GM19240 (cell line): ENCODE results near the gene RINL.
"Not testable (repeated sequence)": the region's sequence is repeated elsewhere in the genome, so short reads cannot be mapped to it uniquely, and the experiment has no call there.

Source experiments
- DNase-seq: peaks from one replicate; pipeline ENCODE4 v3.0.0; 2011; ENCODE audit warnings: low spot score; ENCODE audit not compliant: insufficient read length

Gene RINL

GRCh38 chr19:38836159-38836982 lies 41.7 kb downstream of the RINL start:
- DNase-seq, result no peak

DNA sequence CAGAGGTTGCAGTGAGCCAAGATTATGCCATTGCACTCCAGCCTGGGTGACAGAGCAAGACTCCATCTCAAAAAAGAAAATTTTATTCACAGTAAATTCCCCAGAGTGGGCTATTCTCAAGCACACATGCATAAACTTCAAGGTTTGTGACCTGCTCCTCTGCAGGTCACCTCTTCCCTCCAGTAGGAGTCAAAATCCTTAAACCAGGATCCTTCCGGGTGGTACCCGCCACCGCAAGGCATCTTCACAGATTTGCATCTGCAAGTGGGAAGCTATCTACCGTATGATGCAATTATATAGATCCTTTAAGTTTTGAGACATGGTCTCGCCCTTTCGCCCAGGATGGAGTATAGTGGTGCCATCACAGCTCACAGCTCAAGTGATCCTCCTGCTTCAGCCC lies 43.5 kb downstream of the RINL start:
- no peak for DNase-seq

GRCh38 chr19:38834104-38834490 lies 44.0 kb downstream of the RINL start:
- no peak for DNase-seq

- DNase-seq, result no peak
Observed at GRCh38 chr19:38833092-38833425, 45.0 kb downstream of the RINL start.

DNA sequence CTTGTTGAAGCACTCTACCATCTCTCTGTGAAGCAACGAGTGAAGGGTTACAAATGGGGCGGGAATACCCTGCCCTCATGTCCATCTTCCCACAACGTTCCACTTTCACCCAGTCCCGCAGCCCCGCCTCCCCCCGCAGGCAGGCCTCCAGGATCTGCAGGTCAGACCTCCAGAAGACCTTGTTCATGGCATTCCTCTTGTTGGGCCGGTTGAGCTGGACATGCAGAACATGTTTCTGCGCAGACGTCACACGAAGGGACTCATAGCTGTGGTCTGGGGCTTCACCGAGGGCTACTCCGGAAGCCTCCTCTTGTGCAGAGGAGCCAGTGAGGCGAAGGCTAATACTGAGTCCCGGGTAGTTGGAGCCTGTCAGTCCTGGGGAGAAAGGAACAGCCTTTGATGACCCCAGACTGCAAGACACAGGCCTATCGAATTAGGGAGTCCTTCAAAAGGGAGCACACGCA lies 46.9 kb downstream of the RINL start:
- peak; percentile 73 for DNase-seq

DNA sequence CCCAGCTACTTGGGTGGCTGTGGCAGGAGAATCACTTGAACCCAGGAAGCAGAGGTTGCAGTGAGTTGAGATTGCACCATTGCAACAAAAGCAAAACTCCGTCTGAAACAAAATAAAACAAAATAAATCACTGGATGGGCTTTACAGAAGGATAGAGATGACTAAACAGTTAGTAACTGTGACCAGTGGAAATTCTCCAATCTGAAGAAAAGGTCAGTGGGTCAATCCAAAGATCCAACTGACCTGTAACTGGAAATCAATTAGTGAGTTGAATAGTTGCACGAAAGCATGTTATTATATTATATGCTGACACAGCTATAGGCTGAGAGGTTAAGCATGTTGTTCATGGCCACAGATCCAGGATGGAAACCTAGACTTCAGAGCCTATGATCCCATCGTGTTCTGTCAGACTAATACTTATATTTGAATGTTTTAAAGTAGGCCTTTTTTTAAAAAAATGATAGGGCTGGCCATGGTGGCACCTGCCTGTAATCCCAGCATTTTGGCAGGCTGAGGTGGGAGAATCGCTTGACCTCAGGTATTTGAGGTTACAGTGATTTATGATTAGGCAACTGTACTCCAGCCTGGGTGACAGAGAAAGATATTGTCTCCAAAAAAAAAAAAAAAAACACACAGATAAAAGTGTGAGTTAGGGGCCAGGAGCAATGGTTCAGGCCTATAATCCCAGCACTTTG lies 47.9 kb downstream of the RINL start:
- DNase-seq, result no peak

GRCh38 chr19:38829203-38829602 lies 48.9 kb downstream of the RINL start:
- DNase-seq, result not testable (repeated sequence)

- DNase-seq, result no peak
Observed at GRCh38 chr19:38826856-38827551, 51.1 kb downstream of the RINL start.

DNA sequence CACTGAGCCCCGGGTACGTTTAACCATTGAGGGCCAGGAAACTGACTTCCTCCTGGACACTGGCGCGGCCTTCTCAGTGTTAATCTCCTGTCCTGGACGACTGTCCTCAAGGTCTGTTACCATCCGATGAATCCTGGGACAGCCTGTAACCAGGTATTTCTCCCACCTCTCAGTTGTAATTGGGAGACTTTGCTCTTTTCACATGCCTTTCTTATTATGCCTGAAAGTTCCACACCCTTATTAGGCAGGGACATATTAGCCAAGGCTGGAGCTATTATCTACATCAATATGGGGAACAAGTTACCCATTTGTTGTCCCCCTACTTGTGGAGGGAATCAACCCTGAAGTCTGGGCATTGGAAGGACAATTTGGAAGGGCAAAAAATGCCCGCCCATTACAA lies 52.1 kb downstream of the RINL start:
- DNase-seq, result not testable (repeated sequence)

GRCh38 chr19:38821230-38821825 lies 56.7 kb downstream of the RINL start:
- not testable (repeated sequence) for DNase-seq

DNA sequence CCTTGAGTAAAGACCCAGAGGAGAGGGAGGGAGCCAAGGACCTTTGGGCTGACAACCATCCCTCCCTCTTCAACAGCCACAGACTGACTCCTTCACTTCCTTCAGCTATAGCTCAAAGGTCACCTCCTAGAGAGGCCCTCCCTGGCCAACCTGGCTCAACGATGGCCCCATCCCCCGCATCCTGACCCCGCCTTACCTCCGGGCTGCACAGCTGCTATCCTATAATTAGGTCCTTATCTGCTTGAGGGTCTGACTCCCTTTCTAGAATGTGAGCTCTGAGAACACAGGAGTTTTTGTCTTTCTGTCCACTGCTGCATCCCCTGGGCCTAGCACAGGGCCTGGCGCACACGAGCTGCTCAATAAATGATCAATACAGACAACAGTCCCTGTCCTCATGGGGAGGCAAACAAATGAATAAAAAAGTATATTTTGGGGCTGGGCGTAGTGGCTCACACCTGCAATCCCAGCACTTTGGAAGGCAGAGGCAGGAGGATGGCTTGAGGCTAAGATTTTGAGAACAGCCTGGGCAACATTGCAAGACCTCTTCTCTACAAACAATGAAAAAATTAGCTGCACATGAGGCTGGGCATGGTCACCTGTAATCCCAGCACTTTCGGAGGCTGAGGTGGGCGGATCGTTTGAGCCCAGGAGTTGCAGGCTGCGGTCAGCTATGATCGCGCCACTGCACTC lies 58.7 kb downstream of the RINL start:
- no peak for DNase-seq
